Frontal cortex (tissue), 4 donors: ENCODE results near the gene ERP27. TPM values are rescaled to one million over a fixed set of nuclear protein-coding genes. Genes with fewer than 3 reads are reported as not detected.

Experiments used
- DNase-seq, 2 donors: peaks; one replicate each; pipeline ENCODE4 v3.0.0; 2012; ENCODE audit warnings: low spot score in 2 of 2
- FAIRE-seq: peaks from 2 replicates; lab custom pipeline; 2012; peaks lifted over from hg19 to GRCh38; lab: Jason Lieb, UNC
- total RNA-seq: library from RNA; depleted of rRNA; stranded (reverse); fragments of >200 nt; gene quantifications from one replicate; pipeline ENCODE4 v1.2.3, GENCODE V29; 2014
- donor health status: control.
- donor health status: control.
- donor health status: control.

Gene ERP27
- total RNA-seq: not detected

- DNase-seq (no peak), FAIRE-seq (no peak)
These were observed at the start of gene ERP27 for GRCh38 chr12:14938301-14938700. Gene ERP27 (minus strand): TSS chr12:14938537. CDS start chr12:14938508, 29 bp downstream.

GRCh38 chr12:14988035-14988434 lies 49.7 kb upstream of the ERP27 start:
- no peak for FAIRE-seq
- DNase-seq: no peak

GRCh38 chr12:14986449-14986848 lies 48.1 kb upstream of the ERP27 start:
- no peak for DNase-seq
- no peak for FAIRE-seq

- no peak for DNase-seq
- FAIRE-seq: no peak
These were observed 46.5 kb upstream of the ERP27 start for GRCh38 chr12:14984766-14985285.

- no peak for FAIRE-seq
These were observed 45.7 kb upstream of the ERP27 start for GRCh38 chr12:14984036-14984435.

GRCh38 chr12:14982991-14983390 lies 44.7 kb upstream of the ERP27 start:
- no peak for FAIRE-seq

More at GRCh38 chr12:14984036-14984435, 45.7 kb upstream of the ERP27 start:
- no peak for DNase-seq

GRCh38 chr12:14982562-14982961 lies 44.2 kb upstream of the ERP27 start:
- no peak for DNase-seq
- FAIRE-seq: no peak

More at GRCh38 chr12:14982991-14983390, 44.7 kb upstream of the ERP27 start:
- DNase-seq: no peak

- DNase-seq (no peak), FAIRE-seq (no peak)
These were observed 42.7 kb upstream of the ERP27 start for GRCh38 chr12:14981049-14981448.

GRCh38 chr12:14979468-14979867 lies 41.1 kb upstream of the ERP27 start:
- no peak for FAIRE-seq
- DNase-seq: no peak

GRCh38 chr12:14976658-14977057 lies 38.3 kb upstream of the ERP27 start:
- FAIRE-seq: no peak

GRCh38 chr12:14975457-14975856 lies 37.1 kb upstream of the ERP27 start:
- DNase-seq (no peak), FAIRE-seq (no peak)

More at GRCh38 chr12:14976658-14977057, 38.3 kb upstream of the ERP27 start:
- DNase-seq: no peak

GRCh38 chr12:14974633-14975032 lies 36.3 kb upstream of the ERP27 start:
- DNase-seq (no peak), FAIRE-seq (no peak)

GRCh38 chr12:14972816-14973215 lies 34.5 kb upstream of the ERP27 start, which contains the start of gene PDE6H:
Gene PDE6H (plus strand): TSS chr12:14973042. CDS start chr12:14978013, 4,971 bp downstream.
- DNase-seq: no peak
- FAIRE-seq: no peak

- FAIRE-seq (no peak), DNase-seq (no peak)
These were observed 32.1 kb upstream of the ERP27 start for GRCh38 chr12:14970473-14970872.

GRCh38 chr12:14968478-14968877 lies 30.1 kb upstream of the ERP27 start:
- no peak for FAIRE-seq

GRCh38 chr12:14965221-14965620 lies 26.9 kb upstream of the ERP27 start:
- DNase-seq (no peak), FAIRE-seq (no peak)

More at GRCh38 chr12:14968478-14968877, 30.1 kb upstream of the ERP27 start:
- no peak for DNase-seq

- DNase-seq (no peak), FAIRE-seq (no peak)
These were observed 26.1 kb upstream of the ERP27 start for GRCh38 chr12:14964406-14964805.

GRCh38 chr12:14963520-14963919 lies 25.2 kb upstream of the ERP27 start:
- DNase-seq (no peak), FAIRE-seq (no peak)

- FAIRE-seq: no peak
- DNase-seq: no peak
These were observed 24.5 kb upstream of the ERP27 start for GRCh38 chr12:14962797-14963196.

- DNase-seq: no peak
These were observed 23.8 kb upstream of the ERP27 start for GRCh38 chr12:14962153-14962539.

GRCh38 chr12:14961466-14962152 lies 23.3 kb upstream of the ERP27 start, which contains the start of gene ARHGDIB:
Gene ARHGDIB (minus strand): TSS chr12:14961601. CDS start chr12:14950712, 10,889 bp downstream.
- DNase-seq (no peak), FAIRE-seq (no peak)

More at GRCh38 chr12:14962153-14962539, 23.8 kb upstream of the ERP27 start:
- no peak for FAIRE-seq
